OCI-LY3 (cell line): ENCODE data around the gene LIPC.

Source experiments
- H2AFZ ChIP-seq: fragments of 200-600, 300-600 bp; shearing (Covaris generic); 2 replicates; pipeline ENCODE4 v1.6.0; 2014; ENCODE audit warnings: antibody characterized with exemption, low read depth, low read length
- H3K27ac ChIP-seq: fragments of 200-600, 300-600 bp; sonication (generic); 2 replicates; pipeline ENCODE4 v1.5.1; 2014; ENCODE audit warnings: mild to moderate bottlenecking, low read length, moderate library complexity, mixed read lengths
- H3K27me3 ChIP-seq: fragments of 200-600, 300-600 bp; sonication (generic); 2 replicates; pipeline ENCODE4 v1.6.1; 2014; ENCODE audit warnings: low read depth, low read length, mixed read lengths
- H3K36me3 ChIP-seq: fragments of 200-600, 300-600 bp; sonication (generic); replicated peaks from 2 replicates; pipeline ENCODE3; 2014; ENCODE audit warnings: low read depth, low read length, mixed read lengths
- H3K4me1 ChIP-seq: fragments of 300-600, 200-600 bp; sonication (generic); 2 replicates; pipeline ENCODE4 v1.6.1; 2014; ENCODE audit warnings: low read length, mixed read lengths
- H3K4me2 ChIP-seq: fragments of 200-600, 300-600 bp; sonication (generic); 2 replicates; pipeline ENCODE4 v1.6.1; 2014; ENCODE audit warnings: low read length, mixed read lengths
- H3K4me3 ChIP-seq: fragments of 300-600, 200-600 bp; sonication (generic); 2 replicates; pipeline ENCODE4 v1.5.1; 2014; ENCODE audit warnings: antibody characterized with exemption, mild to moderate bottlenecking, low read length, moderate library complexity
- H3K79me2 ChIP-seq: fragments of 300-600, 200-600 bp; shearing (Covaris generic); 2 replicates; pipeline ENCODE4 v1.6.1; 2014; ENCODE audit warnings: mild to moderate bottlenecking, low read length, mixed read lengths
- H3K9ac ChIP-seq: fragments of 300-600, 200-600 bp; shearing (Covaris generic); 2 replicates; pipeline ENCODE4 v1.6.0; 2014; ENCODE audit warnings: mild to moderate bottlenecking, low read length, moderate library complexity
- H3K9me3 ChIP-seq: fragments of 200-600, 300-600 bp; shearing (Covaris generic); 2 replicates; pipeline ENCODE4 v1.6.1; 2014; ENCODE audit warnings: low read length, mixed read lengths; ENCODE audit not compliant: insufficient read depth
- H4K20me1 ChIP-seq: fragments of 200-600, 300-600 bp; sonication (generic); 2 replicates; pipeline ENCODE4 v1.6.1; 2016; ENCODE audit warnings: low read length, mixed read lengths; ENCODE audit not compliant: insufficient read depth
- EZH2phosphoT487 ChIP-seq: fragments of 200-600 bp; shearing (Covaris generic); IDR thresholded peaks from 2 replicates; pipeline ENCODE4 v1.6.1; 2018; ENCODE audit warnings: antibody characterized with exemption, mixed run types, low read depth
- TF ChIP-seq, protein P1 (sequence below): fragments of 200-600, 300-600 bp; sonication (generic); IDR thresholded peaks from 2 replicates; pipeline ENCODE4 v1.5.1; 2014; ENCODE audit warnings: antibody characterized with exemption, low read length, low read depth

The LIPC gene

DNA sequence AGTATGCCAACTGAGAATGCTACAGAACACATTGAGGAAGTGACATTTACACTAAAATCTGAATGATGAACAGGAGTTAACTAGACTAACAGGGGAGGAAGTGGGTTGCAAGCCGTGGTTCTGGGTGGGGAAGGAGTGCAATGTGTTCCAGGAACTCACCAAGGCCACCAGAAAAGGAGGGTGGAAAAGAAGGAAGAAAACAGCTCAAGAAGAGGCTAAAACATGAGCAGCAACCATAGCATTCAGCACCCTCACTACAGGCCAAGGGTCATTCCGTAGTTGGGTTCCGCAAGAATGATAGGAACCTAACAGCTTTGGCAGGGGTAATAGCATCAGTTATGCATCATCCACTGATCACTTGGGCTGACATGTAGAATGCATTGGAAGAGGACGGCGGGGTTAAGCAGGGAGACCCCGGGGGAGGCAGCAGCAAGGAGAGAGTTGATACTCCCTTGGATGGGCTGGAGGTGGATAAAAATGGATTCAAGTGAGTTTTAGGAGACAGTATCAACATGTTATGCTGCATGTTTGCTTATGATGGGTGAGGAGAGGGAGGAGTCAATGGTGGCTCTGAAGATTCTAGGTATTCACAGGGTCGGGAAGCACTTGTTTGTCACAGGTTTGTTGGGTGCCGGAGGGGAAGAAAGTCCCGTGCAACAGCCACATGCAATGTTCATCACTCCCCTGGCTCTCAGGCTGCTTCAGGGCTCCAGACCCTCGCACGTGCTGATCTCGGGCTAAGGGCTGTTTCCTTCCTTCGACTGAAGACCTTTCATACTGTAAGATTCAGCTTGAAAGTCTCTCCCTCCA lies 53.2 kb downstream of the LIPC start:
- no peaks in the 10 kb centered on the region for H3K36me3 ChIP-seq
- no peak overlapping the region for H3K27ac ChIP-seq
- no peak overlapping the region for H3K4me2 ChIP-seq
- H3K4me1 ChIP-seq, result no peaks in the 10 kb centered on the region
- no peak overlapping the region for H3K4me3 ChIP-seq
- H3K9me3 ChIP-seq, result no peaks in the 10 kb centered on the region; the same call in 1 of the 2 replicates
- no peak overlapping the region for H3K9ac ChIP-seq
- H3K79me2 ChIP-seq, result no peaks in the 10 kb centered on the region
- H4K20me1 ChIP-seq, result no peaks in the 10 kb centered on the region
- no peak overlapping the region for H2AFZ ChIP-seq
- H3K27me3 ChIP-seq, result no peaks in the 10 kb centered on the region
- no peak for TF ChIP-seq EZH2phosphoT487
- TF ChIP-seq, protein P1, sequence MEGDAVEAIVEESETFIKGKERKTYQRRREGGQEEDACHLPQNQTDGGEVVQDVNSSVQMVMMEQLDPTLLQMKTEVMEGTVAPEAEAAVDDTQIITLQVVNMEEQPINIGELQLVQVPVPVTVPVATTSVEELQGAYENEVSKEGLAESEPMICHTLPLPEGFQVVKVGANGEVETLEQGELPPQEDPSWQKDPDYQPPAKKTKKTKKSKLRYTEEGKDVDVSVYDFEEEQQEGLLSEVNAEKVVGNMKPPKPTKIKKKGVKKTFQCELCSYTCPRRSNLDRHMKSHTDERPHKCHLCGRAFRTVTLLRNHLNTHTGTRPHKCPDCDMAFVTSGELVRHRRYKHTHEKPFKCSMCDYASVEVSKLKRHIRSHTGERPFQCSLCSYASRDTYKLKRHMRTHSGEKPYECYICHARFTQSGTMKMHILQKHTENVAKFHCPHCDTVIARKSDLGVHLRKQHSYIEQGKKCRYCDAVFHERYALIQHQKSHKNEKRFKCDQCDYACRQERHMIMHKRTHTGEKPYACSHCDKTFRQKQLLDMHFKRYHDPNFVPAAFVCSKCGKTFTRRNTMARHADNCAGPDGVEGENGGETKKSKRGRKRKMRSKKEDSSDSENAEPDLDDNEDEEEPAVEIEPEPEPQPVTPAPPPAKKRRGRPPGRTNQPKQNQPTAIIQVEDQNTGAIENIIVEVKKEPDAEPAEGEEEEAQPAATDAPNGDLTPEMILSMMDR, result no peak

DNA sequence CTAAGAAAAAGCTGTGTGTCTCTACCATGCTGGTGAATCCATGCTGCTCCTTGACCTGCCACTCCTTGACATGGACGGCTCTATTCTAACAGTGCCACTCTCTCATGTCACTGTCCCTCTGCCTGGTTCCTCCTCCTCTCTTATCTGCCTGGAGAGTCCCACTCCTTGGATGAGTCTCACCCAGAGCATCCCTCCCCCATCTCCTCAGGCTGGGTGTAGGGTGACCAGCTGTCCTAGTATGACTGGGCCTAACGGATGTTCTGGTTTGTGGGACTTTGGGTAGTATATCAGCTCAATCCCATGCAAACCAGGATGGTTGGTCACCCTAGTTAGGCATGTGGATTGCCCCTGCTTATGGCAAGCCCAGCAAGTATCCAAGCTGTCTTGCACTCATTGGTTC lies 54.3 kb downstream of the LIPC start:
- no peaks in the 10 kb centered on the region for H3K4me1 ChIP-seq
- H3K4me2 ChIP-seq, result no peak overlapping the region
- H3K27ac ChIP-seq, result no peak overlapping the region
- no peaks in the 10 kb centered on the region for H3K27me3 ChIP-seq
- no peaks in the 10 kb centered on the region for H3K36me3 ChIP-seq
- no peaks in the 10 kb centered on the region for H4K20me1 ChIP-seq
- no peak overlapping the region for H3K9ac ChIP-seq
- no peaks in the 10 kb centered on the region for H3K79me2 ChIP-seq
- H3K4me3 ChIP-seq, result no peak overlapping the region
- H3K9me3 ChIP-seq, result no peaks in the 10 kb centered on the region; the same call in 1 of the 2 replicates
- TF ChIP-seq EZH2phosphoT487, result no peak
- TF ChIP-seq, protein P1, result no peak
- no peak overlapping the region for H2AFZ ChIP-seq

DNA sequence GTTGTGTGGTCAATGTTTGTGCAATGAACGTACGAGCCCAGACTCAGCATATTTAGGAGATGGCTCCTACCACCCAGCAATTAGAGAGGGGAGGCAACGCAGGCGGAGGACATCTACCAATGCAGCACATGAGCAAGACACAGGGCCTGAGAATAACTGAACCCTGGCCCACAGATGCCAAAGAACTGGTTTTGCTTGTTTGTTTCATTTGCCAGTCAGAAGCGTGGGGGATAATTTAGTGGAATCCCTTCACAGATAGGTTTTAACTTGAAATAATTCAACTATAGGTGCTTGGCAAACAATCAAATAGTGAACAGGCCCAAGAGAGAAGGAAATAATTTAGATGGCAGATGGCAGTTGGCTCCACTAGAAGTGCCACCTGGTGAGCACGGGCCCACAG lies 54.8 kb downstream of the LIPC start:
- no peaks in the 10 kb centered on the region; the same call in 1 of the 2 replicates for H3K9me3 ChIP-seq
- no peak overlapping the region for H2AFZ ChIP-seq
- H3K36me3 ChIP-seq, result no peaks in the 10 kb centered on the region
- H3K9ac ChIP-seq, result no peak overlapping the region
- H3K27me3 ChIP-seq, result no peaks in the 10 kb centered on the region
- no peak overlapping the region for H3K4me2 ChIP-seq
- H4K20me1 ChIP-seq, result no peaks in the 10 kb centered on the region
- no peaks in the 10 kb centered on the region for H3K79me2 ChIP-seq
- no peaks in the 10 kb centered on the region for H3K4me1 ChIP-seq
- TF ChIP-seq, protein P1, result no peak
- TF ChIP-seq EZH2phosphoT487, result no peak
- no peak overlapping the region for H3K4me3 ChIP-seq
- H3K27ac ChIP-seq, result no peak overlapping the region

DNA sequence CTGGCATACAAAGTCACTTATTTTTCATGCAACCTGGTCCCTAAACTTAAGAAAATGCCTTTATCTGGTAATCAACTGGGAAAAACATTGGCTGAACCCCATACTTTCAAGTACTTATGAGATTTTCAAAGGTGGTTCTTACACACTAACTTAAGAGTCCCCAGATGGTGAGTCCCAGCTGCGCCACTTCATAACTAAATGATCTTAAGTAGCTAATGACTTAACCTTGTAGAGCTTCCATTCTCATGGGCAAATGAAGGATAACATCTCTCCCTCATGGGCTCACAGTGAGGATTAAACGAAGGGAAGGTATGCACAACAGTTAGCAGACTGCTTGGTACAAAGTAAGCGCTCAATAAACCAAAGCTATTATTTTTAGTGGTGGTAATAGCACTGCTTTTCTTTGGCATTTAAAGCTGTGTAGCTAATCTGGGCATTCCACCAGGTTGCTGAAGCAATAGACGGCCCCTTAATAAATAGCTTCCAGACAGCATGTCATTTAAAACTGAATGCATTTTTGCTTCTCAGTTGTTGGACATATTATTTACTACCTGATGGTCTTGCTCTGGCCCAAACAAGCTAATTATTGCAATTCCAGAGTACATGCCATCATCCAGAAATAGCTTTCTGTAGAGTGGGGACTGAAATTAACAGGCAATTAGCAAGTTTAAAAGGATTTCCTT lies 55.4 kb downstream of the LIPC start:
- H3K4me2 ChIP-seq, result no peak overlapping the region
- no peaks in the 10 kb centered on the region for H3K4me1 ChIP-seq

More for the DNA sequence above, 55.4 kb downstream of the LIPC start:
- H3K9ac ChIP-seq, result no peak overlapping the region
- H2AFZ ChIP-seq, result no peak overlapping the region
- H3K36me3 ChIP-seq, result no peaks in the 10 kb centered on the region
- no peaks in the 10 kb centered on the region for H3K79me2 ChIP-seq
- H3K27me3 ChIP-seq, result no peaks in the 10 kb centered on the region
- no peaks in the 10 kb centered on the region; the same call in 1 of the 2 replicates for H3K9me3 ChIP-seq
- H3K27ac ChIP-seq, result no peak overlapping the region
- H4K20me1 ChIP-seq, result no peaks in the 10 kb centered on the region
- H3K4me3 ChIP-seq, result no peak overlapping the region
- TF ChIP-seq, protein P1, result no peak
- no peak for TF ChIP-seq EZH2phosphoT487
